Smooth muscle cell (in vitro differentiated cells): Measurements from ENCODE around the gene FAF1. TPM values are rescaled to one million over a fixed set of nuclear protein-coding genes. Genes with fewer than 3 reads are reported as not detected.

Experiments
- DNase-seq: peaks from one replicate; lab custom pipeline; 2025; ENCODE audit not compliant: unreplicated experiment; lab: John Stamatoyannopoulos, UW
- H2AFZ ChIP-seq: fragments of 200-600 bp; sonication (generic); 2 replicates; pipeline ENCODE4 v1.6.0; 2016; ENCODE audit warnings: antibody characterized with exemption, low read depth, mild to moderate bottlenecking
- H3F3A ChIP-seq: fragments of 200-600 bp; sonication (generic); 2 replicates; pipeline ENCODE4 v1.6.0; 2017; ENCODE audit warnings: antibody characterized with exemption, low read depth
- H3K27ac ChIP-seq: fragments of 200-600 bp; sonication (generic); 2 replicates; pipeline ENCODE4 v1.5.1; 2016; ENCODE audit warnings: low read depth, mild to moderate bottlenecking
- H3K27me3 ChIP-seq: fragments of 200-600 bp; sonication (generic); 2 replicates; pipeline ENCODE4 v1.6.1; 2016; ENCODE audit warnings: low read depth, mild to moderate bottlenecking
- H3K36me3 ChIP-seq: fragments of 200-600 bp; sonication (generic); 2 replicates; pipeline ENCODE4 v1.5.1; 2016; ENCODE audit warnings: low read depth
- H3K4me1 ChIP-seq: fragments of 200-600 bp; sonication (generic); 2 replicates; pipeline ENCODE4 v1.5.1; 2016; ENCODE audit warnings: low read depth
- H3K4me2 ChIP-seq: fragments of 200-600 bp; sonication (generic); 2 replicates; pipeline ENCODE4 v1.6.0; 2016; ENCODE audit warnings: mild to moderate bottlenecking
- H3K4me3 ChIP-seq: fragments of 200-600 bp; sonication (generic); 2 replicates; pipeline ENCODE4 v1.5.1; 2016; ENCODE audit warnings: mild to moderate bottlenecking
- H3K79me2 ChIP-seq: fragments of 200-600 bp; sonication (generic); 2 replicates; pipeline ENCODE4 v1.6.0; 2016; ENCODE audit warnings: low read depth, mild to moderate bottlenecking
- H3K9ac ChIP-seq: fragments of 200-600 bp; sonication (generic); 2 replicates; pipeline ENCODE4 v1.6.0; 2016; ENCODE audit warnings: low read depth
- H3K9me3 ChIP-seq: fragments of 200-600 bp; sonication (generic); replicated peaks from 2 replicates; pipeline ENCODE4 v1.5.1; 2016; ENCODE audit warnings: low read depth
- H4K20me1 ChIP-seq: fragments of 200-600 bp; sonication (generic); 2 replicates; pipeline ENCODE4 v1.6.0; 2016; ENCODE audit warnings: low read depth
- CTCF ChIP-seq: fragments of 200-600 bp; sonication (generic); IDR thresholded peaks from 2 replicates; pipeline ENCODE4 v1.5.1; 2017; ENCODE audit warnings: borderline replicate concordance, mild to moderate bottlenecking, antibody characterized with exemption; ENCODE audit not compliant: insufficient read depth, poor library complexity, severe bottlenecking
- WGBS: methylation state at CpG from one replicate; pipeline ENCODE4 v1.1.7; 2016; ENCODE audit warnings: low lambda C conversion rate; 5-methylcytosine and 5-hydroxymethylcytosine counted together
- polyA plus RNA-seq: library from polyadenylated mRNA; unstranded; fragments of >200 nt; fragmentation: Nextera tagmentation; extraction: Ambion mirVana; gene quantifications from 2 replicates; pipeline ENCODE4 v1.2.1, GENCODE V29; 2016
- total RNA-seq: library from RNA; depleted of rRNA; stranded (reverse); fragments of >200 nt; gene quantifications from 2 replicates; pipeline ENCODE4 v1.2.3, GENCODE V29; 2014

FAF1 gene
- total and polyA plus RNA-seq, 2 experiments from 2014 or later: 51.5 to 51.6 TPM

GRCh38 chr1:50418600-50419109, 541.4 kb downstream of the FAF1 start:
- H3F3A ChIP-seq: no peaks in the 10 kb centered on the region
- H3K36me3 ChIP-seq: no peaks in the 10 kb centered on the region
- peak overlapping the region; percentile 41 for H3K4me3 ChIP-seq
- peak overlapping the region; percentile 84 for H3K4me2 ChIP-seq
- DNase-seq: no peak
- H3K4me1 ChIP-seq: peaks cover 21% of the 10 kb centered on the region
- H3K27me3 ChIP-seq: peaks cover 99% of the 10 kb centered on the region
- no peaks in the 10 kb centered on the region for H3K9me3 ChIP-seq
- no peak for TF ChIP-seq CTCF
- H3K79me2 ChIP-seq: no peaks in the 10 kb centered on the region
- no peak overlapping the region for H2AFZ ChIP-seq
- WGBS: 3% methylated on average over 61 of the region's 64 CpGs
- H3K9ac ChIP-seq: no peak overlapping the region
- no peaks in the 10 kb centered on the region for H4K20me1 ChIP-seq
- H3K27ac ChIP-seq: no peak overlapping the region

- Histone ChIP-seq H3K9me3 (no peaks in the 10 kb centered on the region), H3K27ac (no peak overlapping the region), H3K4me1 (peaks cover 20% of the 10 kb centered on the region), H4K20me1 (no peaks in the 10 kb centered on the region), H3K9ac (no peak overlapping the region), H3F3A (no peaks in the 10 kb centered on the region), H3K79me2 (no peaks in the 10 kb centered on the region), H3K4me2 (peak overlapping the region; percentile 84), H3K27me3 (peaks cover 99% of the 10 kb centered on the region), H2AFZ (no peak overlapping the region), H3K36me3 (no peaks in the 10 kb centered on the region), H3K4me3 (peak overlapping the region; percentile 41)
- 15% methylated on average over 16 of the region's 20 CpGs for WGBS
- DNase-seq: no peak
- no peak for TF ChIP-seq CTCF
Observed at GRCh38 chr1:50417946-50418599, 542.0 kb downstream of the FAF1 start.

- H3K79me2 ChIP-seq: no peaks in the 10 kb centered on the region
- H3K36me3 ChIP-seq: no peaks in the 10 kb centered on the region
- H3K4me2 ChIP-seq: peak overlapping the region; percentile 40
- WGBS: 7% methylated on average over 22 of the region's 23 CpGs
- H3K27me3 ChIP-seq: peaks cover 99% of the 10 kb centered on the region
- no peak for DNase-seq
- no peak overlapping the region for H2AFZ ChIP-seq
- no peak for TF ChIP-seq CTCF
- peaks cover 14% of the 10 kb centered on the region for H3K4me1 ChIP-seq
- no peak overlapping the region for H3K4me3 ChIP-seq
- no peak overlapping the region for H3K9ac ChIP-seq
- H3K9me3 ChIP-seq: no peaks in the 10 kb centered on the region
- H3F3A ChIP-seq: no peaks in the 10 kb centered on the region
- no peaks in the 10 kb centered on the region for H4K20me1 ChIP-seq
- no peak overlapping the region for H3K27ac ChIP-seq
Observed at GRCh38 chr1:50417507-50417906, 542.6 kb downstream of the FAF1 start.
